ENCODE data around the gene TMEM131.
"Not testable (repeated sequence)": the region's sequence is repeated elsewhere in the genome, so short reads cannot be mapped to it uniquely, and the experiment has no call there.

TMEM131 gene

DNA sequence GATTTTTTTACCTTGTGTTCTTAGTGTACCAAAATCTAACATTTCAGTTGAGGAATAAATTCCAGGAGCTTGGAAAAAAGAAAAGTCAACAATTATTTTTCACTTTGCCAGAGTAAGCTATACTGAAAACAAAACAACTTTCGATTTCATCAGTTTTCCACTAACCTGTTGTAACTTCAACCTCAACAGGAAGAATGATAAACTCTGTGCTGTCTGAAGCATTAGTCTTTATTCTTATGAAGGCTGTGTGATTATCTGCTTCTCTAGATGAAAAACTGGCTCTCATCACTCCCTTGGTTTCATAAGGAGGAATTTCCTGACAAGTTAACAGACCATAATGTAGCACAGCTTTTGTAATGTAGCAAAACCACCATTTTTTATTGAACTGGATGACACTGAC lies 161.1 kb downstream of the TMEM131 start:
- Mint-ChIP-seq H3K4me3 (no peak overlapping the region), H3K27me3 (ENCODE audit: low read depth) (no peaks in the 10 kb centered on the region), H3K27ac (no peak overlapping the region), H3K4me1 (ENCODE audit: low read depth) (peaks cover 11% of the 10 kb centered on the region), H3K9me3 (no peaks in the 10 kb centered on the region), H3K36me3 (ENCODE audit: low read depth) (peaks cover 24% of the 10 kb centered on the region)

DNA sequence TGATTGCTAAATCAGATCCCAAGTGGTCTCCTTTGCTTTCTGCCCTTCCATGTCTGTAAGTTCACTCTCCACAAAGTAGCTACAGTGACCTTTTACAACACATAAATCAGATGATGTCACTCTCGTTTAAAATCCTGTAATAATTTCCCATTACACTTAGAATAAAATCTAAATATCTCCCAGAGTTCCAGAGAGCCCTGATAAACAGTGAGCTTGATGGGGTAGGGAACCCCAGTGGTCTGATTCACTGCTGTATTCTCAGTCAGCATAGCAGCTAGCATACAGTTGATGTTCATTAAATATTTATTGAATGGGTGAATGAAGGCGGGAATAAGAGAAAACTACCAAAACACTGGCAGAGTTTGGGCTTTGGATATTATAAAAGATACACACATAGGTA lies 164.6 kb downstream of the TMEM131 start:
- Mint-ChIP-seq H3K9me3 (no peaks in the 10 kb centered on the region), H3K27me3 (ENCODE audit: low read depth) (no peaks in the 10 kb centered on the region), H3K4me3 (no peak overlapping the region), H3K36me3 (ENCODE audit: low read depth) (peaks cover 16% of the 10 kb centered on the region), H3K27ac (no peak overlapping the region), H3K4me1 (ENCODE audit: low read depth) (peaks cover 18% of the 10 kb centered on the region)

DNA sequence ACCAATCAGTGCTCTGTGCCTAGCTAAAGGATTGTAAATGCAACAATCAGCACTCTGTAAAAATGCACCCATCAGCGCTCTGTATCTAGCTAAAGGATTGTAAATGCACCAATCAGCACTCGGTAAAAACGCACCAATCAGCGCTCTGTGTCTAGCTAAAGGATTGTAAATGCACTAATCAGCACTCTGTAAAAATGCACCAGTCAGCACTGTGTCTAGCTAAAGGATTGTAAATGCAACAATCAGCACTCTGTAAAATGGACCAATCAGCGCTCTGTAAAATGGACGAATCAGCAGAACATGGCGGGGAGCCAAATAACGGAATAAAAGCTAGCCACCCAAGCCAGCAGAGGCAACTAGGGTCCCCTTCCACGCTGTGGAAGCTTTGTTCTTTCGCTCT lies 166.5 kb downstream of the TMEM131 start:
- H3K27me3 Mint-ChIP-seq (ENCODE audit: low read depth); H3K4me3 Mint-ChIP-seq; H3K4me1 Mint-ChIP-seq (ENCODE audit: low read depth); H3K9me3 Mint-ChIP-seq: not testable (repeated sequence)
- peaks cover 13% of the 10 kb centered on the region for H3K36me3 Mint-ChIP-seq (ENCODE audit: low read depth)
- H3K27ac Mint-ChIP-seq: peak overlapping the region; percentile 33

DNA sequence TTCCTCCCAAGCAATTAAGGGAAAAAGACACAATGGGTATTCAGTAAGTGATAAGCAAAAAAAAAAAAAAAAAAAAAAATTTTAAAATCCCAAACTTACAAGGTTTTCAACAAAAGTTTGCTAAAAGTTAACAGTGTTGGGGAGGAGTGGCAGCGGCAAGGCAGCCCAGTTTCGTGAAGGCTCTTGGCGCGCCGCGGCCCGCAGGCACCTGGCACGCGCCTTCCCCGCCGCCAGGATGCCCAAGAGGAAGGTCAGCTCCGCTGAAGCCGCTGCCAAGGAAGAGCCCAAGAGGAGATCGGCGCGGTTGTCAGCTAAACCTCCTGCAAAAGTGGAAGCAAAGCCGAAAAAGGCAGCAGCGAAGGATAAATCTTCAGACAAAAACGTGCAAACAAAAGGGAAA lies 168.7 kb downstream of the TMEM131 start:
- not testable (repeated sequence) for H3K4me3 Mint-ChIP-seq; H3K9me3 Mint-ChIP-seq; H3K27ac Mint-ChIP-seq; H3K4me1 Mint-ChIP-seq (ENCODE audit: low read depth); H3K27me3 Mint-ChIP-seq (ENCODE audit: low read depth)
- peaks cover 17% of the 10 kb centered on the region for H3K36me3 Mint-ChIP-seq (ENCODE audit: low read depth)

DNA sequence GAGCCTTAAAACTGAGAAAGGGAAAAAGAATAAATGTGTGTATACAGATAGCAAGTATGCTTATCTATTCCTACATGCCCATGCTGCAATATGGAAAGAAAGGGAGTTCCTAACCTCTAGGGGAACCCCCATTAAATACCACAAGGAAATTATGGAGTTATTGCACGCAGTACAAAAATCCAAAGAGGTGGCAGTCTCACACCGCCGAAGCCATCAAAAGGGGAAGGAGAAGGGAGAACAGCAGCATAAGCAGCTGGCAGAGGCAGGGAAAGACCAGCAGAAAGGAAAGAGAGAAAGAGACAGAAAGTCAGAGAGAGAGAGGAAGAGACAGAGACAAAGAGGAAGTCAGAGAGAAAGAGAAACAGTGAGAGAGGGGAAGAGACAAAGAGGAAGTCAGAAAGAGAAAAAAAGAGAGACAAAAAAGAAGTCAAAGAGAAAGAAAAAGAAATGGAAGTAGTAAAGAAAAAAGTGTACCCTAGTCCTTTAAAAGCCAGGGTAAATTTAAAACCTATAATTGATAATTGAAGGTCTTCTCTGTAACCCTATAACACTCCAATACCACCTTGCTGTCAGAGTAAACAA lies 169.4 kb downstream of the TMEM131 start:
- not testable (repeated sequence) for H3K9me3 Mint-ChIP-seq; H3K27ac Mint-ChIP-seq; H3K27me3 Mint-ChIP-seq (ENCODE audit: low read depth); H3K4me3 Mint-ChIP-seq; H3K4me1 Mint-ChIP-seq (ENCODE audit: low read depth)
- peaks cover 17% of the 10 kb centered on the region for H3K36me3 Mint-ChIP-seq (ENCODE audit: low read depth)

DNA sequence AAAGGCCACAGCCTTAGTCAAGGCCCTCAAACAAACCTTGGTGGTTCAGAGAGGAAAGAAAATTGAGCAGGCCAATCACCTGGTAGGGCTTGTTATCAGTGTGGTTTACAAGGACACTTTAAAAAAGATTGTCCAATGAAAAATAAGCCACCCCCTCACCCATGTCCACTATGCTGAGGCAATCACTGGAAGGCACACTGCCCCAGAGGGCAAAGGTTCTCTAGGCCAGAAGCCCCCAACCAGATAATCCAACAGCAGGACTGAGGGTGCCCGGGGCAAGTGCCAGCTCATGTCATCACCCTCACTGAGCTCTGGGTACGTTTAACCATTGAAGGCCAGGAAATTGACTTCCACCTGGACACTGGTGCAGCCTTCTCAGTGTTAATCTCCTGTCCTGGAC lies 171.7 kb downstream of the TMEM131 start:
- H3K4me3 Mint-ChIP-seq; H3K27ac Mint-ChIP-seq; H3K9me3 Mint-ChIP-seq; H3K4me1 Mint-ChIP-seq (ENCODE audit: low read depth); H3K27me3 Mint-ChIP-seq (ENCODE audit: low read depth); H3K36me3 Mint-ChIP-seq (ENCODE audit: low read depth): not testable (repeated sequence)

DNA sequence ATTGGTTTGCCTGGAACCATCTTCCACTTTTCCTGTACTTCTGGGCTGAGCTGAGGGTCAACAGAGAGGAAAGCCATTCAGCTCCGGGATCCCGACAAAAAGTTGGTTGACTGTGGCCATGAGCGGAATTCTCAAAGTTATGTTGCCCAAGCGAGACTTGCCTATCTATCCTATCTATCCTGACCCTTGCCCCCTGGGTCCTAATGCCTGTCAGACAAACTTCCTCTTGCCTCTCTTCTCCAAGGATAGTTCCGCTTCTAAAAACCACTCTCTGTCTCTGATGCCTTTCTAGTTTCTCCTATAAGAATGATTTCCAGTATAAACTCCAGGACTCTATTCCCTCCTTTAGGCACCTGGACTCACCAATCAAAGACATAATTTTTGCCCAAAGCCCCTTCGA lies 173.9 kb downstream of the TMEM131 start:
- not testable (repeated sequence) for H3K9me3 Mint-ChIP-seq; H3K36me3 Mint-ChIP-seq (ENCODE audit: low read depth); H3K4me3 Mint-ChIP-seq; H3K27me3 Mint-ChIP-seq (ENCODE audit: low read depth); H3K27ac Mint-ChIP-seq; H3K4me1 Mint-ChIP-seq (ENCODE audit: low read depth)

DNA sequence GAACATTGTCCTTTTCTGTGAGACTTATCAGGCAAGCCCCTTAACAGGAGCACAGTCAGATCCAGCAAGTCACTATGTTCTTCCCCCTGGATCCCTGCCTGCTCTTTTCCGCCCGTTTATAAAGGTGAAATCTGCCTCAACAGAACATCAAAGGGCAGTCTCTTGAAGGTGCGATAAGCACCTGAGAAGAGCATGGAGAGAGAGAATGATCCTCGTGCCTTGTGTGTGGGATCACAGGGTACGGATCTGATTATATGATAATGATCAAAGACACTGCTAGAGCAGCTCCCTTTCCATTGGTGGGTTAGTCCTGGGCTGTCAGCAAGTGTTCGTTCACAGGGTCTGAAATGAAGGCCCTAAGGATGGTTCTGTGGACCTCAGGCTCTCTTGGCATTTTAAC lies 176.0 kb downstream of the TMEM131 start:
- no peaks in the 10 kb centered on the region for H3K9me3 Mint-ChIP-seq
- no peaks in the 10 kb centered on the region for H3K27me3 Mint-ChIP-seq (ENCODE audit: low read depth)
- no peak overlapping the region for H3K4me3 Mint-ChIP-seq
- peaks cover 4% of the 10 kb centered on the region for H3K36me3 Mint-ChIP-seq (ENCODE audit: low read depth)
- no peak overlapping the region for H3K27ac Mint-ChIP-seq
- H3K4me1 Mint-ChIP-seq (ENCODE audit: low read depth): no peaks in the 10 kb centered on the region

DNA sequence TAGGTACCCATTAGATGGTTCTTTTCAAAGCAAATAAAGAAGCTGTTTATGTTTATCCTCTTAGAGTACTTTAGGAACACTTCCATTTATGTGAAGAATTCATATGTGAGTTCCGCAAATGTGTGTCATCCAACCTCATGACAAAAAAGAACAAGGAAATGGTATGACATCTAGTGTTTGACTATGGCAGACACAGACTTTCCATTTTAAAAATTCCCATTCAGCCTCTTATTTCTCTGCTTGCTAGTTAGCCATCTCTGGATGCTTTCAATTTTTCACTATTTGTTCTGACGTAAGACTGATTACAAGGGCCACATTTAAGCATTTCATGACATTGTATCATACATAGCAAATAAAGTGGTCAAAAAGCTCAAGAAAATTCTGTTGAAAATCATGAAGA lies 179.3 kb downstream of the TMEM131 start:
- no peaks in the 10 kb centered on the region for H3K27me3 Mint-ChIP-seq (ENCODE audit: low read depth)

DNA sequence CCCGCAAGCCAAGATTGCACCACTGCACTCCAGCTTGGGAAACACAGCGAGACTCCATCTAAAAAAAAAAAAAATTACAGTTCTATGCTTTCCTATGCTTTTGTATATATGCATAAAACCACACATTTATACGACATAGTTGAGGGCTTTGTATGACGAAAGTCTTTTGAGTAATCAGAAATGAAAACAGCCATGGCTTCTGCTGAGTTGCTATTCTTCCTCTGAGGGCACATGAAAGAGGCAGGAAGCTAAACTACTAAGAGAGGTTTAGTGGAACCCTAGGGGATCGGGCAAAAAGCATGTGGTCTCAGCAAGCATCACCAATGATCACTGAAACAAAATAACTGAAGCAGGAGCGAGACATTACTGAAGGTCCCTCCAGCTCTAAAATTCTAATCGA lies 182.8 kb downstream of the TMEM131 start:
- H3K4me3 Mint-ChIP-seq: no peak overlapping the region
- no peaks in the 10 kb centered on the region for H3K4me1 Mint-ChIP-seq (ENCODE audit: low read depth)
- no peaks in the 10 kb centered on the region for H3K9me3 Mint-ChIP-seq
- H3K27ac Mint-ChIP-seq: no peak overlapping the region
- H3K27me3 Mint-ChIP-seq (ENCODE audit: low read depth): no peaks in the 10 kb centered on the region
- peaks cover 18% of the 10 kb centered on the region for H3K36me3 Mint-ChIP-seq (ENCODE audit: low read depth)

More for the DNA sequence above, 179.3 kb downstream of the TMEM131 start:
- Mint-ChIP-seq H3K9me3 (no peaks in the 10 kb centered on the region), H3K4me3 (no peak overlapping the region), H3K4me1 (ENCODE audit: low read depth) (no peaks in the 10 kb centered on the region), H3K27ac (no peak overlapping the region), H3K36me3 (ENCODE audit: low read depth) (peaks cover 18% of the 10 kb centered on the region)

DNA sequence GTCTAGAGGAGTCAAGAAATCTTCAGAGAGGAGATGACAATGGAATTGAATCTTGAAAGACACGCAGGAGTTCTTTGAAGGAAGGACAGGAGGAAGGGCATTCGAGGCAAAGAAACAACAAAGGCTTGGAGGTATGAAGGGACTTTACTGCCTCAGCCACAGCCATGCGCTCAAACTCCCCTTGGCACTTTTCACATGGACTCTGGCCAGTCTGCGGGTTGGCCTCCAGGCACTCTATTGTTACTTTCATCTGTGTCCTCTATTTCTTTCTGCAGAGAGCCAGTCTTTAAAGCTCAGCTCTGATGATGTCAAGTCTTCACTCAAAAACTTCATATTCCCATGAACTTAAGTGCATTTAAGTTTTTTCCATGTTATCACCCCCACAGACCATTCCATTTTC lies 186.9 kb downstream of the TMEM131 start:
- peaks cover 5% of the 10 kb centered on the region for H3K4me1 Mint-ChIP-seq (ENCODE audit: low read depth)
- H3K27me3 Mint-ChIP-seq (ENCODE audit: low read depth): no peaks in the 10 kb centered on the region
- peaks cover 23% of the 10 kb centered on the region for H3K36me3 Mint-ChIP-seq (ENCODE audit: low read depth)
- no peak overlapping the region for H3K4me3 Mint-ChIP-seq
- H3K27ac Mint-ChIP-seq: no peak overlapping the region
- H3K9me3 Mint-ChIP-seq: no peaks in the 10 kb centered on the region

DNA sequence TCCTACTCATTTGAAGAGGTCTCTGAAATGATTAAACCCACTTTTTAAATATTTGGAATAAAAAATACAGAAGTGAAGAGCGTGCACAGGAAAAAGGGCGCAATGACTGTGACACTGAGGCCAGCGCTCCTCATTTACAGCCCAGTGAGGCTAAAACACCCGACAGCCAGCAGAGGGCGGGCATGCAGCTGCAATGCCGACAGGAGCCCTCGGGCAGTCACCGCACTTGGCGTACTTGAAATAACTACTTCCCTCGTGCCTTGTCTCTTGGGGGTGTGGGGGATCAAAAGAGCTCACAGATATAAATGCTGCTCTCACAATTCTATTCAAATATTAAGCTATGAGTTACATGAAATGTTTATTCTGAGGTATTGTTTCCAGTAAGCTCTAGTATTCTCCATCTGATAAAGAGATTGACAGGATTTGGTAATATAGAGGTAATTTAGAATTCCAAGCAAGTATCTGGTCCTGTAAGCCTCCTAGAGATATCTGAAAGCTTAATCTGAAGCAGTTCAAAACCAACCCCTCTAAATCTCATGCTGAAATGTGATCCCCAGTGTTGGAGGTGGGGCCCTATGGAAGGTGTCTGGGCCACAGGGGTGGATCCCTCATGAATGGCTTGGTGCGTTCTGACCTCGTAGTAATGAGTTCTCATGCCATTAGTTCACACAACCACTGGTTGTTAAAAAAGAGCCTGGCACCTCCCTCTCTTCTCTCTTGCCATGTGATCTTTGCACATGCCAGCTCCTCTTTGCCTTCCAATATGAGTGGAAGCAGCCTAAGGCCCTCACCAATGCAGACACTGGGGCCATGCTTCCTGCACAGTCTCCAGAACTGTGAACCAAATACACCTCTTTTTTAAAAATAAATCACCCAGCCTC lies 188.8 kb downstream of the TMEM131 start:
- peaks cover 21% of the 10 kb centered on the region for H3K36me3 Mint-ChIP-seq (ENCODE audit: low read depth)
- H3K4me1 Mint-ChIP-seq (ENCODE audit: low read depth): peaks cover 5% of the 10 kb centered on the region
- no peak overlapping the region for H3K27ac Mint-ChIP-seq
- H3K4me3 Mint-ChIP-seq: no peak overlapping the region
- no peaks in the 10 kb centered on the region for H3K27me3 Mint-ChIP-seq (ENCODE audit: low read depth)
- no peaks in the 10 kb centered on the region for H3K9me3 Mint-ChIP-seq

DNA sequence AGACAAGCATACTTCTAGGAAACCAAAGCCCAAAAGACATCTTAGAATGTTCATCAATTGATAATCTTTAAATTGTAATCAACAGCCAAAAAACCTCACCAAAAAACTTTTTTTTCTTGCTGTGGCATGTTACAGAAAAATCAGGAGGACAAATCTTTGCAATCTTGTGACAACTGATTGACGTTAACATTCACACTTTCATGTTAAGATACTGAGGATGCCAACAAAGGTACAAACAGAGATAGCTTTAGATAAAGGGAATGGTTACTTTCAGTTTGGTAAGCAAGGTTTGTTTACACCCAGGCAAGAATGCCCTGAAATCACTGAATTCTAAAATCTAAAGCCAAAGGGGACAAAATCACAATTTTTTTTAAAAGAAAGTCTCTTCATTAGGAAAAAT lies 190.0 kb downstream of the TMEM131 start:
- peaks cover 17% of the 10 kb centered on the region for H3K36me3 Mint-ChIP-seq (ENCODE audit: low read depth)
- no peaks in the 10 kb centered on the region for H3K9me3 Mint-ChIP-seq
- H3K4me1 Mint-ChIP-seq (ENCODE audit: low read depth): peaks cover 5% of the 10 kb centered on the region
- H3K27ac Mint-ChIP-seq: no peak overlapping the region
- no peak overlapping the region for H3K4me3 Mint-ChIP-seq
- no peaks in the 10 kb centered on the region for H3K27me3 Mint-ChIP-seq (ENCODE audit: low read depth)

DNA sequence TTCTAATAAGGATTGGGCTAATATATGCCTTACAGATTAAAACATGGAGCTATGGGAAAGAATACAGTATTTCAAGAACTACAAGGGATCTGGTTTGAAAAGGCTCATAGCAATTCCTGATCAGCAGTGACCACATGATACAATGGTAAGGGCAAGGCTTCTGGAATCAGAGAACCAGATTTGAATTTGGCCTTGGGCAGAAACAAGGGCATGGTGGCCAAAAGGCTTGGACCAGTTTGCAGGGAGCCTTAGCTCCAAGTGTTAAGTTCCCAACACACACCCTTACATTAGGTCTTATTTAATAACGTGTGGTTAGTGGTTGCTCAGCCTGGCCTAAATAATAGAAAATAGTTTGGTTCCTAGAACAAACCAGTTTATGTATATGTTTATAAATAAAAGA lies 194.7 kb downstream of the TMEM131 start:
- H3K27me3 Mint-ChIP-seq (ENCODE audit: low read depth): no peaks in the 10 kb centered on the region
- H3K4me3 Mint-ChIP-seq: no peak overlapping the region
- H3K27ac Mint-ChIP-seq: no peak overlapping the region
- peaks cover 20% of the 10 kb centered on the region for H3K36me3 Mint-ChIP-seq (ENCODE audit: low read depth)
- H3K9me3 Mint-ChIP-seq: no peaks in the 10 kb centered on the region
- H3K4me1 Mint-ChIP-seq (ENCODE audit: low read depth): peaks cover 2% of the 10 kb centered on the region

DNA sequence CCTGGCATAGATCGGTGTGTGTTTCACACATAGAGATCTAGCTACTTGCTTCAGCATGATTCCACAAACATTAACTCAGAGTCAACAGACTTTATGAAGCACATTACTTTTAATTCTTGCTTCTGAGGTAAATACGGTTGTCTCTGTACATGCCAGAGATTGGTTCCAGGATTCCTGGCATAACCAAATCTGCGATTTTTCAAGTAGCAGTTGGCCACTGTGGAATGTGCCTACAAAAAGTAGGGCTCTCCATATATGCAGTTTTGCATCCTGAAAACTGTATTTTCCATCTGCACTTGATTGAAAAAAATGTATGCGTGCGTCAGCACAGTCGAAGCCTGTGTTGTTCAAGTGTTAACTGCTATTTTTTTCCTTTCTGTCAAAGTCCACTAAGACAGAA lies 197.3 kb downstream of the TMEM131 start:
- Mint-ChIP-seq H3K4me3 (no peak overlapping the region), H3K4me1 (ENCODE audit: low read depth) (no peaks in the 10 kb centered on the region), H3K9me3 (no peaks in the 10 kb centered on the region), H3K27me3 (ENCODE audit: low read depth) (no peaks in the 10 kb centered on the region), H3K36me3 (ENCODE audit: low read depth) (peaks cover 10% of the 10 kb centered on the region), H3K27ac (no peak overlapping the region)
